A673 (cell line): ENCODE results near the gene EPB41L5.

ENCODE experiments used
- CTCF ChIP-seq: fragments of 300-800, 200-600 bp; sonication (generic); conservative IDR thresholded peaks from 2 replicates; pipeline ENCODE4 v1.5.1; 2017; ENCODE audit warnings: low read depth, mild to moderate bottlenecking, antibody characterized with exemption, low read length, moderate library complexity, mixed read lengths
- EZH2 ChIP-seq: fragments of 200-600 bp; sonication (generic); IDR thresholded peaks from 2 replicates; pipeline ENCODE4 v1.6.1; 2017; ENCODE audit warnings: borderline replicate concordance, low read depth, mild to moderate bottlenecking, mixed read lengths, antibody characterized with exemption, low read length; ENCODE audit not compliant: poor library complexity, severe bottlenecking

GRCh38 chr2:120141300-120142069 is 128.6 kb downstream of the EPB41L5 start:
- no peak for TF ChIP-seq CTCF
- TF ChIP-seq EZH2, result no peak
